HCT116 (cell line): ENCODE measurements around the gene ADGRA3. TPM values are rescaled to one million over a fixed set of nuclear protein-coding genes. Genes with fewer than 3 reads are reported as not detected.

Source experiments
- ATAC-seq: fragments of 200-7000 bp; cut with Tn5 transposase; 2 replicates; pipeline ENCODE4 v1.9.1; 2020; ENCODE audit warnings: mild to moderate bottlenecking, moderate library complexity
- BruUV-seq: library from RNA; stranded (reverse); fragments of 400-500 nt; replicated peaks from 2 replicates; lab custom pipeline; 2021; lab: Mats Ljungman, UMichigan
- CTCF ChIA-PET: fragments of 300-600 bp; sonication (Branson Sonifier 250); formaldehyde crosslinking; loops from one replicate; lab custom pipeline; 2021; ENCODE audit warnings: antibody characterized with exemption; lab: Charles Lee
- POLR2A ChIA-PET: fragments of 300-600, 350-600 bp; sonication (Branson Sonifier 250); formaldehyde crosslinking; loops from one replicate; lab custom pipeline; 2021; ENCODE audit warnings: antibody characterized with exemption; lab: Charles Lee
- RAD21 ChIA-PET, 2 experiments: fragments of 300-600 bp; sonication (Branson Sonifier 250); formaldehyde crosslinking; loops; one replicate each; lab custom pipeline; 2023; ENCODE audit warnings: low total read pairs in 2 of 2; ENCODE audit not compliant: uncharacterized antibody in 2 of 2, unreplicated experiment in 2 of 2, low non-redundant PET in 1 of 2; lab: Charles Lee
- DNase-seq: peaks from one replicate; pipeline ENCODE4 v3.0.0-alpha.2; 2010; ENCODE audit warnings: low read depth, low spot score
- H2AFZ ChIP-seq: fragments of 200-600 bp; shearing (Covaris generic), sonication (generic); 2 replicates; pipeline ENCODE4 v1.6.1; 2017; ENCODE audit warnings: low read depth, mixed run types, mixed read lengths, antibody characterized with exemption, low read length; ENCODE audit not compliant: poor library complexity, severe bottlenecking
- H3K27ac ChIP-seq: 2 replicates; pipeline ENCODE4 v1.5.1; 2012; ENCODE audit warnings: low read depth, low read length
- H3K27me3 ChIP-seq: fragments of 200-600 bp; sonication (generic); 2 replicates; pipeline ENCODE4 v1.6.1; 2016; ENCODE audit warnings: mixed run types, low read length, mixed read lengths; ENCODE audit not compliant: insufficient read depth
- H3K36me3 ChIP-seq, 2 experiments: fragments of 200-500 bp in 1 of 2; fragments of 200-600 bp in 1 of 2; sonication (Bioruptor generic) in 1 of 2; sonication (generic) in 1 of 2; 2 replicates each; pipeline versions ENCODE4 v1.5.1 to v1.6.1; 2014 to 2016; ENCODE audit warnings: low read length in 2 of 2, inconsistent platforms in 1 of 2, mixed read lengths in 1 of 2, mixed run types in 1 of 2; ENCODE audit not compliant: insufficient read depth in 2 of 2, control insufficient read depth in 1 of 2
- H3K4me1 ChIP-seq, 2 experiments: fragments of 200-600 bp in 1 of 2; sonication (generic) in 1 of 2; 2 replicates each; pipeline versions ENCODE4 v1.5.1 to v1.6.1; 2012 to 2017; ENCODE audit warnings: low read length in 2 of 2, inconsistent platforms in 1 of 2, mild to moderate bottlenecking in 1 of 2, mixed read lengths in 1 of 2, mixed run types in 1 of 2, moderate library complexity in 1 of 2; ENCODE audit not compliant: insufficient read depth in 2 of 2, control insufficient read depth in 1 of 2
- H3K4me2 ChIP-seq: fragments of 200-600 bp; sonication (generic); 2 replicates; pipeline ENCODE4 v1.6.1; 2017; ENCODE audit warnings: mixed run types, low read length, mixed read lengths
- H3K4me3 ChIP-seq, 2 experiments: fragments of 200-600 bp in 1 of 2; sonication (generic) in 1 of 2; replicated peaks in 1 of 2; 2 replicates each; pipeline ENCODE4 v1.5.1; 2011 to 2016; ENCODE audit warnings: low read length in 2 of 2, control low read depth in 1 of 2, low read depth in 1 of 2, mild to moderate bottlenecking in 1 of 2, mixed read lengths in 1 of 2, mixed run types in 1 of 2
- H3K79me2 ChIP-seq: fragments of 200-600 bp; sonication (generic); 2 replicates; pipeline ENCODE4 v1.6.1; 2017; ENCODE audit warnings: mild to moderate bottlenecking, mixed run types, low read length, moderate library complexity, mixed read lengths; ENCODE audit not compliant: insufficient read depth
- H3K9ac ChIP-seq: fragments of 200-600 bp; sonication (generic); 2 replicates; pipeline ENCODE4 v1.6.1; 2016; ENCODE audit warnings: low read length, mixed read lengths
- H3K9me2 ChIP-seq: fragments of 200-600 bp; sonication (generic), shearing (Covaris generic); 2 replicates; pipeline ENCODE4 v1.6.1; 2017; ENCODE audit warnings: mixed run types, mild to moderate bottlenecking, moderate library complexity; ENCODE audit not compliant: insufficient read depth
- H3K9me3 ChIP-seq, 2 experiments: fragments of 200-500 bp in 1 of 2; fragments of 200-600 bp in 1 of 2; sonication (Bioruptor generic) in 1 of 2; sonication (generic) in 1 of 2; 2 replicates each; pipeline ENCODE4 v1.6.1; 2014 to 2017; ENCODE audit warnings: low read length in 2 of 2, mixed read lengths in 2 of 2, inconsistent platforms in 1 of 2, low read depth in 1 of 2, mild to moderate bottlenecking in 1 of 2, mixed run types in 1 of 2, moderate library complexity in 1 of 2; ENCODE audit not compliant: control insufficient read depth in 1 of 2, insufficient read depth in 1 of 2
- H4K20me1 ChIP-seq: fragments of 200-600 bp; sonication (generic), shearing (Covaris generic); 2 replicates; pipeline ENCODE4 v1.6.1; 2017; ENCODE audit warnings: mixed run types, mild to moderate bottlenecking, moderate library complexity; ENCODE audit not compliant: insufficient read depth
- CEBPB ChIP-seq: IDR thresholded peaks from 2 replicates; pipeline ENCODE4 v1.6.1; 2012; ENCODE audit warnings: low read depth
- CTCF ChIP-seq, 3 experiments: fragments of 200-600 bp in 1 of 3; sonication (generic) in 1 of 3; IDR thresholded peaks in 2 of 3; conservative IDR thresholded peaks in 1 of 3; 2 replicates each; pipeline ENCODE4 v1.5.1; 2012 to 2017; ENCODE audit warnings: low read depth in 2 of 3, low read length in 2 of 3, antibody characterized with exemption in 1 of 3, borderline replicate concordance in 1 of 3, control low read depth in 1 of 3, mild to moderate bottlenecking in 1 of 3, mixed read lengths in 1 of 3, mixed run types in 1 of 3, moderate library complexity in 1 of 3; ENCODE audit not compliant: insufficient read depth in 1 of 3
- EZH2phosphoT487 ChIP-seq: fragments of 200-600 bp; IDR thresholded peaks from 2 replicates; pipeline ENCODE4 v1.6.1; 2018; ENCODE audit warnings: antibody characterized with exemption, borderline replicate concordance
- JUND ChIP-seq: IDR thresholded peaks from 2 replicates; pipeline ENCODE4 v1.6.1; 2012
- POLR2A ChIP-seq: IDR thresholded peaks from 2 replicates; pipeline ENCODE4 v1.7.0; 2011; ENCODE audit warnings: borderline replicate concordance; ENCODE audit not compliant: insufficient read depth, insufficient read length; ENCODE audit errors: extremely low read depth
- POLR2AphosphoS5 ChIP-seq: IDR thresholded peaks from 2 replicates; pipeline ENCODE4 v1.6.1; 2011; ENCODE audit warnings: mild to moderate bottlenecking, low read depth, low read length, moderate library complexity
- SIN3A ChIP-seq: IDR thresholded peaks from 2 replicates; pipeline ENCODE4 v1.6.1; 2012; ENCODE audit warnings: low read depth
- TCF7L2 ChIP-seq: IDR thresholded peaks from 2 replicates; pipeline ENCODE4 v1.7.0; 2011; ENCODE audit warnings: borderline replicate concordance, inconsistent platforms; ENCODE audit not compliant: insufficient read depth, insufficient read length; ENCODE audit errors: extremely low read depth
- ZFX ChIP-seq: fragments of 450-650 bp; IDR thresholded peaks from 2 replicates; pipeline ENCODE4 v1.6.1; 2017
- ZNF274 ChIP-seq: fragments of 200-500 bp; sonication (Bioruptor generic); IDR thresholded peaks from 2 replicates; pipeline ENCODE4 v1.6.1; 2014; ENCODE audit warnings: mild to moderate bottlenecking, low read depth, low read length, inconsistent platforms
- intact Hi-C: fragments of 100-400 bp; cut with micrococcal nuclease; formaldehyde crosslinking; loops from 2 replicates; pipeline ENCODE4 v1.10.0; 2022
- total RNA-seq: library from RNA; stranded (reverse); gene quantifications from one replicate; pipeline ENCODE4 v1.2.1, GENCODE V29; 2021; ENCODE audit not compliant: unreplicated experiment

The ADGRA3 gene
- total RNA-seq, 1 experiment from 2014 or later: 43.0 TPM

GRCh38 chr4:22363036-22363435 lies 152.8 kb downstream of the ADGRA3 start:
- Histone ChIP-seq H3K9me2 (no peaks in the 10 kb centered on the region), H3K4me2 (no peak overlapping the region; the same call in 1 of the 2 replicates), H3K27me3 (no peaks in the 10 kb centered on the region), H3K36me3 (no peaks in the 10 kb centered on the region), H3K4me3 (no peak overlapping the region), H3K4me1 (no peaks in the 10 kb centered on the region; a peak in 1 of 4 replicates), H2AFZ (no peak overlapping the region), H3K9me3 (no peaks in the 10 kb centered on the region), H3K79me2 (no peaks in the 10 kb centered on the region), H3K9ac (no peak overlapping the region), H3K27ac (no peak overlapping the region), H4K20me1 (no peaks in the 10 kb centered on the region)
- intact Hi-C loops: no loop called here
- ATAC-seq (no peak), DNase-seq (no peak)
- BruUV-seq: no TSS peak
- RAD21 ChIA-PET: no interaction called here
- CTCF ChIA-PET: no interaction called here
- TF ChIP-seq CTCF (IDR thresholded peaks at IDR 0.05 in 2 of 3, conservative IDR thresholded peaks at IDR 0.05 in 1 of 3; ENCODE audit: borderline replicate concordance in 1 of 3, insufficient read depth in 1 of 3, low read depth in 2 of 3, low read length in 2 of 3) (no peak), ZNF274 (no peak), ZFX (no peak), SIN3A (no peak), EZH2phosphoT487 (no peak), TCF7L2 (no peak), POLR2A (no peak), POLR2AphosphoS5 (no peak), CEBPB (no peak), JUND (no peak)
- POLR2A ChIA-PET: no interaction called here
